Activated T-cell treated with anti-CD3 and anti-CD28 coated beads, Interleukin-2, amount 50 U/mL, for 1 hour (primary cell): ENCODE data around the gene GAPDH.
"Not testable (repeated sequence)": the region's sequence is repeated elsewhere in the genome, so short reads cannot be mapped to it uniquely, and the experiment has no call there.

ENCODE experiments used
- DNase-seq: peaks from one replicate; pipeline ENCODE4 v3.0.0-alpha.2; 2020

The GAPDH gene

GRCh38 chr12:6533923-6534694, at the start of gene GAPDH:
TSS of gene GAPDH (plus strand) at chr12:6534517. CDS start at chr12:6534833, 316 bp downstream.
- peak; percentile 85 for DNase-seq

DNA sequence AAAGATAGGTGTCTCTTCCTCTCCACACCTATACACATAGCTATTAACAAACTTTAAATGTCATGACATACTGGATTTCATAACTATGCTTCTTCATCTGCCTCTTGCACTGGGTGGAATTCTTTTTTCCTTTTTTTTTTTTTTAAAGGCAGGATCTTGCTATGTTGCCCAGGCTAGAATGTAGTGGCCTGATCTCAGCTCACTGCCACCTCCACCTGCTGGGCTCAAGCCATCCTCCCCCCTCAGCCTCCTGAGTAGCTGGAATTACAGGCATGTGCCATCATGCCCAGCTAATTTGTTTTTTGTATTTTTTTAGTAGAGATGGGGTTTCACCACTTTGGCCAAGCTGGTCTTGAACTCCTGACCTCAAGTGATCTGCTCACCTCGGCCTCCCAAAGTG, 46.1 kb upstream of the GAPDH start:
- no peak for DNase-seq

DNA sequence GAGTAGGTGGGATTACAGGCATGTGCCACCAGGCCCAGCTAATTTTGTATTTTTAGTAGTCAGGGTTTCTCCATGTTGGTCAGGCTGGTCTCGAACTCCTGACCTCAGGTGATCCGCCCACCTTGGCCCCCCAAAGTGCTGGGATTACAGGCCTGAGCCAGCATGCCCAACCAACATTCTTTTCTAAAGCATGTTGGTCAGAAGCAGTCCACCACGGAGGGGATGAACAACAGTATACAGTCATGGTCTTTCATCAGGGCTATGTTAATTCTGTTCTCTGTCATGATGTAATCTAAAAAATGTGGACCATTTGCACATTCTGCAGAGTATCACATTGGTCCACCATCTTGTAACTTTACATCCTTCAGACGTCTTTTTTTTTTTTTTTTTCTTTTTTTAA, 44.9 kb upstream of the GAPDH start:
- no peak for DNase-seq

DNA sequence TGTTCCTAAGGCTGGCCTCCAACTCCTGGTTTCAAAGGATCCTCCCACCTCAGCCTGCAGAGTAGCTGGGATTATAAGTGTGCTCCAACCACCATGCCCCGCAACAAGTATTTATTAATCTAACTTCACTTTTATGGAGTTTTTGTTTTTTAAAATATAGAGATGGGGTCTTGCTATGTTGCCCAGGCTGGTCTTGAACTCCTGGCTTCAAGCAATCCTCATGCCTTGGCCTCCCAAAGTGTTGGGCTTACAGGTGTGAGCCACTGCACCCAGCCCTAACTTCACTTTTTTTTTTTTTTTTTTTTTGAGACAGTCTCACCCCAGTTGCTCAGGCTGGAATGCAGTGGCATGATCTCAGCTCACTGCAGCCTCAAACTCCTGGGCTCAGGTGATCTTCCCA, 43.6 kb upstream of the GAPDH start:
- not testable (repeated sequence) for DNase-seq

DNA sequence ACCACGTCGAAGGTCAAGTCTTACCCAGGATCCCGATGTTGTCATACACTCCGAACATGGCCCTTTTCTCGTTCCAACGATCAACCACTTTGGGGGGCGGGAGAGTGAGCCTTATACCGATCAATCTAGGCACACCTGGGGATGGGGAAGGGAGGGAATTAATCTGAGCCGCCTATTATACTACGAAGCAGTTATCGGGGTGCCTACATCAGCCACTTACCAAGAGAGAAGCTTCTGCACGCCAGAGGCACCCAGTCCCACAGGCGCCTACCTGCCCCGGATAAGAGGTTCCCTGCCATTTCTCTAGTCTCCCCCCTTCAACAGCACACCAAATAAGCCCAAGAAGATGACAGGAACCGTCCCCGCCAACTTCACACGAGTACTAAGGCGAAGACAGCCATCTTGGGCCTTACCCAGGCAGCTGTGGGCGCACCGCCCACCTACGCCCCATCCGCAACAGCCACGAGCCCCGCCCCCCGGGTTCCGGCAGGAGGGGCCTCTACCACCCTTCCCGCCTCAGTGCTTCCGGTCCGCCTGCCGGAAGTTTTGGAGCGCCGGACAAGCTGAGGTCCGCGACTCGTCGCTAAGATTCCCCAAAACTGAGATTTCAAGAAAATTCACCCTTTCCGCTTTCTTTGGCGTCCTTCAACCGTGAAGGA, 41.4 kb upstream of the GAPDH start, which contains the start of gene MRPL51:
Gene MRPL51, minus strand, starts transcription at position 425 of the 659 bp plus-strand sequence. Its CDS starts 126 bp downstream, at position 299.
- DNase-seq = peak; percentile 93

DNA sequence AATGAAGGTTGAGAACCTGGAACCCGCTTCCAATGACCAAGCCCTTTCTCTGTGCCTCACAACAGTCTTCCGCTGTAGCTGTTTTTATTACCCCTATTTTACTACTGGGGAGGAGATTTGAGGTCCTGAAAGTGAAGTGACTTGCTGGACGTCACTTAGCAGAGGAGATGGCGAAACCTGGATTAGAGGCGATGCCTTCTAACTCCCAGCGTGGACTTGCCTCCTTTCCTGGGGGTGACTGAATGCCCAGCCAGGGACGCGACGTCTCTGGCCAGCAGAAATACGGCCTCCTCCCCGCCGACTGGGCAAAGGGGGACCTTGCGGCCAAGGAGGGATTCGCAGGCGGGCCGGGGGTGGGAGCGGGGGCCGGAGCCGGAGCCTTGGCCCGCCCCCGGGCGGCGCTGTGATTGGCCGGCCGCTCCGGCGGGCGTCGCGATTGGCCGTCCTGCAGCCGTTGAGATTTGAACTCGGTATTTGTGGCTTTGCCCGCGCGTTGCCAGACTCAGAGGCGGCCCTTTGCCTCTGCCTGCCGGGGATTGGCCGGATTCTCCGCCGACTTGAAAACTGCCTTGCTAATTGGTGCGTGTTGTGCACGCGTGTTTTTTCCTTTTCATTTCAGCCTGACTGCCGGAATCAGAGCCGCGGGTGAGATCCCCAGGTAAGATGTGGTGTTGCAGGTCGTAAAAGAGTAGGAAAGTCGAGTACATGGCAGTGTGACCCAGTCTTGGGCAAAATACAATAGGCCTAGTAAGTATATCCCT, 40.6 kb upstream of the GAPDH start, which contains the start of gene NCAPD2:
Gene NCAPD2, plus strand, starts transcription at position 606 of the 761 bp plus-strand sequence. CDS start 997 bp downstream, outside the sequence.
- DNase-seq = peak; percentile 92

- no peak for DNase-seq
Observed at GRCh38 chr12:6494258-6494743, 40.0 kb upstream of the GAPDH start.

DNA sequence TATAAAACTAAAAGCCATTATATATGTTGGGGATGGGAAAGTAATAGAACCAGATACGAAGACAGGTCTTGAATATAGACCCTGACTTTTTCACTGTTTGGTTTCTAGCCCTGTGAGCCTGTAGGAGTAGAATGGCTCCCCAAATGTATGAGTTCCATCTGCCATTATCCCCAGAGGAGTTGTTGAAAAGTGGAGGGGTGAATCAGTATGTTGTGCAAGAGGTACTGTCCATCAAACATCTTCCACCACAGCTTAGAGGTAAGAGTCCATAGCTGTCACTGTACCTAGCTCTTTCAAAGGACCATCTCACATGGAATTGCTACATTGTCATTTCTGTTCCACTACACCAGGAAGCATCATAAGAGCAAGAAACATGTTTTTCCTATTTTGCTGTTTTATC, 39.3 kb upstream of the GAPDH start:
- no peak for DNase-seq

DNA sequence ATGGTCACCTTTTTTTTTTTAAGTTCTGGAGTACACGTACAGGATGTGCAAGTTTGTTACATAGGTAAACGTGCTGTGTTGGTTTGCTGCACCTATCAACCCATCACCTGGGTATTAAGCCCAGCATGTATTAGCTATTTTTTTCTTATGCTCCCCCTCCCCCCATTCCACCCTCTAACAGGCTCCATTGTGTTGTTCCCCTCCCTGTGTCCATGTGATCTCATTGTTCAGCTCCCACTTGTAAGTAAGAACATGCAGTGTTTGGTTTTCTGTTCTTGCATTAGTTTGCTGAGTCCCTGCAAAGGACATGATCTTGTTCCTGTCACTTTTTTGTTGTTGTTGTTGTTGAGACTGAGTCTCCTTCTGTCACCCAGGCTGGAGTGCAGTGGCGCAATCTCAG, 37.0 kb upstream of the GAPDH start:
- DNase-seq = not testable (repeated sequence)

DNA sequence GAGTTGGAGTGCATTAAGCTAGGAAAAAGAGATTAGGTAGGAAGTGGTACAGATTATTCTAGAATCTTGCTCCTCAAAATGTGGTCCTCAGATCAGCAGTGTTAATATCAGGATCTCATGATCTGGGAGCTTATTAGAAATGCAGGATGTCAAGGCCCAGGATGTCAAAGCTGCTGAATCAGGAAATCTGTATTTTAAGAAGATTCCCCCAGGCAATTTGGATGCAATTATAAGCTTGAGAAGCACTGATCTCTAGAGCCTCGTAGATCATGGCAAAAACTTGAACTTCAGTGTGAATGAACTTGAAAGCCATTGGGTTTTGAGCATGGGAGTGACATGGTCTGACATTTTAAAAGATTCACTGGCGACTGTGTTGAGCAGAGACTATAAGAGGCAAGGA, 33.9 kb upstream of the GAPDH start:
- no peak for DNase-seq

DNA sequence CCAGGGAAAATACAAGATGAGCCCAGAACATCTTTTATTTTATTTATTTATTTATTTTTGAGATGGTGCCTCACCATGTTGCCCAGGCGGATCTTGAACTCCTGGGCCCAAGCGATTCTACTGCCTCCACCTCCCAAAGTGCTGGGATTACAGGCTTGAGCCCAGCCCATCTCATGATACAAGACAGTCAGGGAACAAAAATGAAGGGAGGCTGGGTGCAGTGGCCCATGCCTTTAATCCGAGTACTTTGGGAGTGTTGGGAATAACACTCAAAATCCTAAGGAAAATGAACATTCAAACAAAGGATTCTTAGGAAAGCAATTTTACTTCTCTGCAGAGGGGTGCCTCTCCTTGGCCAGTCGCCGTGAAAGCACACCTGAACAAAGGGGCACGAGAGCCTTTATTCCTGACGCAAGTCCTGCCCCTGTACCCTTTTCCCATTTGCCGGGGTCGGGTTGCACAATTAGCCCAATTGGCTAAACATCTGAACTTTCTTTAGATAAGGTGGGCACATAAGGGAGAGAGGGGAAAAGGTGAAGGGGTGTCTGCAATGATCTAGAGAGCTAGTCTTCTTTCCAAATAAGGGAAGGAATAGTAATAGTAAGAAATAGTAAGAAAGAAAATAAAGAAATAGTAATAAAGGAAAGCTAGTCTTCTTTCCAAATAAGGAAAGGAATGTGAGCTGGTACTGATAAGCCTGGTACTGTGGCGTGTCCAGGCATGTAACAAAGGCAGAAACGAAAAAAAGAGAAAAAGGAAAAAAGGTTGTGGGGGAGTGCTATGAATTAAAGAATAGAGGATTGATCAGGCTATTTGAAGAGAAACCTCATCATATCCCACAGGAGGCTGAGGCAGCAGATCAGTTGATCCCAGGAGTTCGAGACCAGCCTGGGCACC, 27.0 kb upstream of the GAPDH start:
- DNase-seq = no peak

GRCh38 chr12:6508087-6508486, 26.2 kb upstream of the GAPDH start:
- no peak for DNase-seq

DNA sequence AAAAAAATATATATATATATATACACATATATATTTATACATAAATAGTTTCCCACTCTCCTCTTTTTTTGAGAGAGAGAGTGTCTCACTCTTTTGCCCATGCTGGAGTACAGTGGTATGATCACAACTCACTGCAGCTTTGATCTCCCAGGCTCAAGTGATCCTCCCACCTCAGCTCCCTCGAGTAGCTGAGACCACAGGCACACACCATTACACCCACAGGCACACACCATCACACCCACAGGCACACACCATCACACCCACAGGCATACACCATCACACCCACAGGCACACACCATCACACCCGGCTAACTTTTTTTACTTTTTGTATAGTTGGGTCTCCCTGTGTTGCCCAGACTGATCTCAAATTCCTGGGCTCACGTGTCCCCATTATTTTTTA, 14.1 kb upstream of the GAPDH start:
- DNase-seq = no peak

- no peak for DNase-seq
Observed at GRCh38 chr12:6522193-6522592, 12.1 kb upstream of the GAPDH start.

DNA sequence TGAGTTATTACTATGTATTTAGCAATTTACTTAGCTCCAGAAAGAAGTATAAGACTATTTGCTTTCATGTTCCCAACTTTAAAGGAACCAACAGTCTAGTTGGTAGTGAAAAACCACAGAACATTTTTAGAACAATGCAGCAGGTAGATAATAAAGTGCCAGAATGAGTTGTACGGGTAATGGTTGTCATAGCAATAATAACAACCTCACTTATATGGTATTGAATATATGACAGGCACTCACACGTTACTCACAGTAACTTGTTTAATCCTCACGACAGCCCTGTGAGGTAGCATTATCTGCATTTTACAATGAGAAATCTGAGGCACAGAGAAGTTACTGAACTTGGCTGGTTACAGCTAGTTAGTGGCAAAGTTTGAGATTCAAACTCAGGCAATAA, 10.6 kb upstream of the GAPDH start:
- no peak for DNase-seq

- DNase-seq = no peak
Observed at GRCh38 chr12:6524648-6525047, 9.7 kb upstream of the GAPDH start.

GRCh38 chr12:6526201-6526600, 8.1 kb upstream of the GAPDH start:
- DNase-seq = no peak

- no peak for DNase-seq
Observed at GRCh38 chr12:6526766-6527525, 7.4 kb upstream of the GAPDH start.

DNA sequence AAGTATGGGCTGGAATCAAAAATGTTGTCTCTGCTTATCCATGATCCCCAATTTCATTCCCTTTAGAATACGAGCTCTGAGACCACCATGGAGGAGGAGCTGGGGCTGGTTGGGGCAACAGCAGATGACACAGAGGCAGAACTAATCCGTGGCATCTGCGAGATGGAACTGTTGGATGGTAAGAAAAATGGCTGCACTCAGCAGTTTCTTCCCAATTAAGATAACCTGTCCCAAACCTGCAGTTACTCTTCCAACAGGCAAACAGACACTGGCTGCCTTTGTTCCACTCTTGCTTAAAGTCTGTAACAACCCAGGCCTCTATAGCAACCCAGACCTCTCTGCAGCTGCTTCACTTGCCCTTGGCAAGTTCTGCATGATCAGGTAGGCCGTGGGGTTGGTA, 6.6 kb upstream of the GAPDH start:
- DNase-seq = no peak

- DNase-seq = no peak
Observed at GRCh38 chr12:6528539-6529235, 5.6 kb upstream of the GAPDH start.

GRCh38 chr12:6529291-6529737, 5.0 kb upstream of the GAPDH start:
- DNase-seq = no peak
